BLaER1 (cell line): ENCODE data around the gene SNX30.

Experiments used
- H3K27ac ChIP-seq: shearing (Covaris generic); formaldehyde crosslinking; 2 replicates; pipeline ENCODE4 v1.8.1; 2022
- H3K27me3 ChIP-seq: shearing (Covaris generic); formaldehyde crosslinking; 2 replicates; pipeline ENCODE4 v1.8.1; 2022
- H3K36me3 ChIP-seq: shearing (Covaris generic); formaldehyde crosslinking; 2 replicates; pipeline ENCODE4 v1.8.1; 2022
- H3K4me1 ChIP-seq: shearing (Covaris generic); formaldehyde crosslinking; 2 replicates; pipeline ENCODE4 v1.8.1; 2022
- H3K4me2 ChIP-seq: shearing (Covaris generic); formaldehyde crosslinking; 2 replicates; pipeline ENCODE4 v1.8.1; 2022
- H3K4me3 ChIP-seq: shearing (Covaris generic); formaldehyde crosslinking; 2 replicates; pipeline ENCODE4 v1.8.1; 2022
- H3K9ac ChIP-seq: shearing (Covaris generic); formaldehyde crosslinking; 2 replicates; pipeline ENCODE4 v1.8.1; 2022
- H3K9me3 ChIP-seq: shearing (Covaris generic); formaldehyde crosslinking; 2 replicates; pipeline ENCODE4 v1.8.1; 2022
- H4K20me1 ChIP-seq: shearing (Covaris generic); formaldehyde crosslinking; 2 replicates; pipeline ENCODE4 v1.8.1; 2022
- Cebpa-rat ChIP-seq: shearing (Covaris generic); IDR thresholded peaks from 2 replicates; pipeline ENCODE4 v1.8.1; 2022

Gene SNX30

GRCh38 chr9:112792670-112793069 lies 42.1 kb downstream of the SNX30 start:
- no peak for TF ChIP-seq Cebpa-rat
- Histone ChIP-seq H3K4me1 (no peaks in the 10 kb centered on the region), H3K9me3 (no peaks in the 10 kb centered on the region), H3K4me2 (no peak overlapping the region), H3K27ac (no peak overlapping the region), H3K36me3 (no peaks in the 10 kb centered on the region), H4K20me1 (peaks cover 64% of the 10 kb centered on the region), H3K9ac (no peak overlapping the region), H3K4me3 (no peak overlapping the region), H3K27me3 (no peaks in the 10 kb centered on the region)

GRCh38 chr9:112793213-112793810 lies 42.8 kb downstream of the SNX30 start:
- peaks cover 64% of the 10 kb centered on the region for H4K20me1 ChIP-seq
- H3K4me3 ChIP-seq: no peak overlapping the region
- no peak overlapping the region for H3K9ac ChIP-seq
- no peak overlapping the region for H3K4me2 ChIP-seq
- no peaks in the 10 kb centered on the region for H3K27me3 ChIP-seq
- no peak overlapping the region for H3K27ac ChIP-seq
- no peaks in the 10 kb centered on the region for H3K9me3 ChIP-seq
- H3K36me3 ChIP-seq: no peaks in the 10 kb centered on the region
- H3K4me1 ChIP-seq: no peaks in the 10 kb centered on the region
- no peak for TF ChIP-seq Cebpa-rat

GRCh38 chr9:112794731-112795130 lies 44.2 kb downstream of the SNX30 start:
- H3K27me3 ChIP-seq: no peaks in the 10 kb centered on the region
- TF ChIP-seq Cebpa-rat: no peak
- H3K9ac ChIP-seq: no peak overlapping the region
- H3K4me1 ChIP-seq: no peaks in the 10 kb centered on the region
- H3K27ac ChIP-seq: no peak overlapping the region
- no peaks in the 10 kb centered on the region for H3K9me3 ChIP-seq
- H3K4me3 ChIP-seq: no peak overlapping the region
- peaks cover 53% of the 10 kb centered on the region for H4K20me1 ChIP-seq
- no peak overlapping the region for H3K4me2 ChIP-seq
- H3K36me3 ChIP-seq: no peaks in the 10 kb centered on the region

- H4K20me1 ChIP-seq: peaks cover 44% of the 10 kb centered on the region
- H3K27me3 ChIP-seq: no peaks in the 10 kb centered on the region
- H3K36me3 ChIP-seq: no peaks in the 10 kb centered on the region
- no peaks in the 10 kb centered on the region for H3K4me1 ChIP-seq
- no peak overlapping the region for H3K27ac ChIP-seq
- no peaks in the 10 kb centered on the region for H3K9me3 ChIP-seq
- no peak for TF ChIP-seq Cebpa-rat
- H3K9ac ChIP-seq: no peak overlapping the region
- no peak overlapping the region for H3K4me3 ChIP-seq
- H3K4me2 ChIP-seq: no peak overlapping the region
Observed at GRCh38 chr9:112795921-112796320, 45.4 kb downstream of the SNX30 start.

GRCh38 chr9:112796485-112796884 lies 45.9 kb downstream of the SNX30 start:
- Histone ChIP-seq H3K4me3 (no peak overlapping the region), H3K27me3 (no peaks in the 10 kb centered on the region), H3K9ac (no peak overlapping the region), H3K9me3 (no peaks in the 10 kb centered on the region), H4K20me1 (peaks cover 39% of the 10 kb centered on the region), H3K27ac (no peak overlapping the region), H3K4me2 (no peak overlapping the region), H3K36me3 (no peaks in the 10 kb centered on the region), H3K4me1 (no peaks in the 10 kb centered on the region)
- 0 out of 2 replicates have a peak, but pooled peaks have one; percentile 63 for TF ChIP-seq Cebpa-rat

- Histone ChIP-seq H3K4me1 (peaks cover 45% of the 10 kb centered on the region), H3K27me3 (no peaks in the 10 kb centered on the region), H3K36me3 (peaks cover 18% of the 10 kb centered on the region), H3K27ac (peak overlapping the region; percentile 63), H3K9me3 (peaks cover 5% of the 10 kb centered on the region; the same call in 1 of the 2 replicates), H3K4me2 (peak overlapping the region; percentile 84), H3K9ac (peak overlapping the region; percentile 52), H3K4me3 (peak overlapping the region; percentile 38), H4K20me1 (no peaks in the 10 kb centered on the region)
- no peak for TF ChIP-seq Cebpa-rat
Observed at GRCh38 chr9:112809351-112809848, 58.8 kb downstream of the SNX30 start.

GRCh38 chr9:112809906-112810305 lies 59.3 kb downstream of the SNX30 start:
- Histone ChIP-seq H3K4me1 (peaks cover 45% of the 10 kb centered on the region), H3K27me3 (no peaks in the 10 kb centered on the region), H4K20me1 (no peaks in the 10 kb centered on the region), H3K4me3 (peak overlapping the region; percentile 38), H3K27ac (peak overlapping the region; percentile 63), H3K9ac (peak overlapping the region; percentile 52), H3K4me2 (peak overlapping the region; percentile 84), H3K36me3 (peaks cover 13% of the 10 kb centered on the region), H3K9me3 (peaks cover under 1% of the 10 kb centered on the region; the same call in 1 of the 2 replicates)
- TF ChIP-seq Cebpa-rat: no peak

GRCh38 chr9:112810696-112811490 lies 60.3 kb downstream of the SNX30 start:
- Histone ChIP-seq H3K9me3 (no peaks in the 10 kb centered on the region), H3K27me3 (no peaks in the 10 kb centered on the region), H3K4me2 (peak overlapping the region; percentile 84), H4K20me1 (no peaks in the 10 kb centered on the region), H3K36me3 (peaks cover 13% of the 10 kb centered on the region), H3K4me3 (peak overlapping the region; percentile 38; the same call in 1 of the 2 replicates), H3K9ac (no peak overlapping the region), H3K4me1 (peaks cover 45% of the 10 kb centered on the region), H3K27ac (peak overlapping the region; percentile 63)
- TF ChIP-seq Cebpa-rat: no peak

GRCh38 chr9:112811518-112811917 lies 61.0 kb downstream of the SNX30 start:
- Histone ChIP-seq H4K20me1 (no peaks in the 10 kb centered on the region), H3K9ac (no peak overlapping the region), H3K4me3 (no peak overlapping the region), H3K9me3 (no peaks in the 10 kb centered on the region), H3K27ac (no peak overlapping the region), H3K4me2 (peak overlapping the region; percentile 84), H3K4me1 (peaks cover 44% of the 10 kb centered on the region), H3K36me3 (peaks cover 13% of the 10 kb centered on the region), H3K27me3 (no peaks in the 10 kb centered on the region)
- TF ChIP-seq Cebpa-rat: no peak

GRCh38 chr9:112815868-112816267 lies 65.3 kb downstream of the SNX30 start:
- Histone ChIP-seq H3K27ac (no peak overlapping the region), H3K9me3 (no peaks in the 10 kb centered on the region), H3K27me3 (no peaks in the 10 kb centered on the region), H3K9ac (no peak overlapping the region), H3K4me1 (peaks cover 32% of the 10 kb centered on the region), H3K4me3 (no peak overlapping the region), H3K4me2 (no peak overlapping the region), H4K20me1 (no peaks in the 10 kb centered on the region), H3K36me3 (peaks cover 18% of the 10 kb centered on the region)
- TF ChIP-seq Cebpa-rat: no peak
